GM18502 (cell line): ENCODE results near the gene GABBR2.

Source experiments
- ATAC-seq: cut with Tn5 transposase; IDR thresholded peaks from one replicate; pipeline ENCODE4 v1.9.1; 2021; ENCODE audit warnings: mild to moderate bottlenecking; ENCODE audit not compliant: unreplicated experiment, poor library complexity

GABBR2 gene

DNA sequence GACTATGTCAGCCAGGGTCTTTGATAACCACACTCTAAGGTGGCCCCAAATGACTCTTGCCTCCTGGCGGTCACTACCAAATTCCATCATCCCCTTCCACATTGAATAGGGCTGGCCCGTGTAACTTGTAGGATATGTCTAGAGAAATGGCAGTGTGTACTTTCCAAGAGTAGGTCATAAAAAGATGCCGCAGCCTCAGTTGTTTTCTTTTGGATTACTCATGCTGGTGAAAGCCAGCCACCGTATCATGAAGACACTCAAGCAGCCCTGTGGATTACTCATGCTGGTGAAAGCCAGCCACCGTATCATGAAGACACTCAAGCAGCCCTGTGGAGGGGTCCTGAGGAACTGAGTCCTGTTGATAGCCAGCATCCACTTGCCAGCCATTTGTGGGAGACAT lies 281.2 kb downstream of the GABBR2 start:
- ATAC-seq: no peak

GRCh38 chr9:98425079-98425478 lies 283.7 kb downstream of the GABBR2 start:
- ATAC-seq: no peak

GRCh38 chr9:98419260-98419603 lies 289.5 kb downstream of the GABBR2 start:
- ATAC-seq: no peak

DNA sequence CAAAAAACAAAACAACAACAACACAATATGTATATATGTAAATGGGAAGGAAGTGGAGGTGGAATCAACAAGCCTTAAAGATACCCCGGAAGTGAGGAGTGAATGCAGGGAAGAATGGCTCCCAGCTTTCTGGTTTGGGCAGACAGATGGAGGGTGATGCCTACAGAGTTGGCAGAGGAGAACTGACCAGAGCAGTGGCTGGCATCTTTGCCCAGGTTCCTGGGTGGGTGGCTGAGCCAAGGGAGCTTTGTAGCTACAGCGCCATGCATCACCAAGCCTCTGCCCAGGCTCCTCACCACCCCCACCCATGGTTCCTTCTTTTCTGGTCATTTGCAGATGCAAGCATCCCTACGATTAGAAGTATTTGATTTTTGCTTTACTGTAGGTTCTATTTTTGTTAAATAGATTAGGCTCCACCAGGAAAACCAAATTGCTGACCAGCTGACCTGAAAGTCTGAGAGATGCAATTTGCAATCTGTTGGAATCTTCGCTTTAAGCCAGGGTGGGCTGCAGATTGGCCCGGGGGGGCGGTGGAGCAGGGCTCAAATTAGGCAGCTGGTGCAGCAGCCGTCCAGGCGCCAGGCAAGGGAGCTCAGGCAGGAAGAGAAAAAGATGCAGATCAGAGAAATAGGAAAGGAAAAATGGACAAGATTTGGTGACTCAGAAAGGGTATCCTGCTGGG lies 290.0 kb downstream of the GABBR2 start:
- no peak for ATAC-seq

- no peak for ATAC-seq
These were observed 292.2 kb downstream of the GABBR2 start for GRCh38 chr9:98416294-98417248.

DNA sequence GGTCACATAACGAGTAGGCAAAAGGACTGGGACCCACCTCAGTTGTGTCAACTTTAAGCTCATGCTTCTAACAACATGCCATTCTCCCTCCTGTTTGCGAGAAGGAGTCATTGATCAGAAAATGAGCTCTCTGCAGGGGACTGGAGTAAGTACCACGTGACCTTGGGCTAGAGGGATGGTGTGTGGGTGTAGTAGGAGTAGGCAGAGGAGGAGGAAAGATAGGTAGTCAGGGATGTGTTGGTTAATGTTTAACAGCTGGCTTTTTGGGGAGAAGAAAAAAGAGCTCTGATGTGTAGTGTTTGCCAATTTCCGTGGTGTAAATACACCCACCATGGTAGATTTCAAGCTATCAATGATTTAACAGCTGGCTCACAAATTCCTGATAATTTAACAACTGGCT lies 293.0 kb downstream of the GABBR2 start:
- no peak for ATAC-seq

- ATAC-seq: no peak
These were observed 295.7 kb downstream of the GABBR2 start for GRCh38 chr9:98413084-98413483.

GRCh38 chr9:98412101-98412842 lies 296.5 kb downstream of the GABBR2 start:
- no peak for ATAC-seq

- ATAC-seq: no peak
These were observed 298.5 kb downstream of the GABBR2 start for GRCh38 chr9:98410185-98410697.

DNA sequence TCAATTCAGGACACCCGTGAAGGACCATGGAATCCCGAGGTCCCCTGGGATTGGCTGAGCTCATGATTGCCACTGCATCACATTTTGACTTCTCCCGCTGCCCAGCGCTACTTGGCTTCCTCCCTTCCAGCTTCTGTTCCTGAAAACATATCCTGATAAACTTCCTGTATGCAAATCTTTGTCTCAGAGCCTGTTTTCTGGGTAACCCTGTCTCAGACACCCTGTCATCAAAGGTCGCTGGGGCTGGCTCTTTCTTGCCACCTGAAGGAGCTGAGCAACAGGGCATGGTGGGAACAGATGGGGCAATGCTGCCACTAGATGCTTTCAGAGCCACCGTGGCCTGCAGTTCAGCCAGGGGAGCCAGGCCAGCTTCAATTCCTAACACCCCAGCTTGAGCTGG lies 299.0 kb downstream of the GABBR2 start:
- no peak for ATAC-seq

GRCh38 chr9:98406469-98406868 lies 302.3 kb downstream of the GABBR2 start:
- ATAC-seq: no peak

DNA sequence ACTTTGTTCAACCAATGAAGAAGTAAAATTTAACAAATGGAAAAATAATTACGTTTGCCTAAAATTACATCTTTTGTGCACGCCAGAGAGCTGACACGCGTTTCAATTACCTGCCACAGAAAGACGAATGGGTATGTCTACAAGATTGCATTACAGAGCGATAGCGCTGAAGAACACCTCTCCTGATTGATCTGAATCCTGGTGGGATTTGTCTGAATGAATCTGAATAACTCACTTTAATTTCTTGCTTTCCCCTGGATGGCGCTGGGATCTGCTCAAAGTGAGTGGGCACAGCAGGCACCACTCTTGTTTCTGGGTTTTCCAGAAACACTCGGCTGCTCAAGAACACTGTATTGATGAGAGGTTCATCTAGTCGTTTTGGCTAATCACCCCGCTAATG lies 304.5 kb downstream of the GABBR2 start:
- ATAC-seq: no peak

DNA sequence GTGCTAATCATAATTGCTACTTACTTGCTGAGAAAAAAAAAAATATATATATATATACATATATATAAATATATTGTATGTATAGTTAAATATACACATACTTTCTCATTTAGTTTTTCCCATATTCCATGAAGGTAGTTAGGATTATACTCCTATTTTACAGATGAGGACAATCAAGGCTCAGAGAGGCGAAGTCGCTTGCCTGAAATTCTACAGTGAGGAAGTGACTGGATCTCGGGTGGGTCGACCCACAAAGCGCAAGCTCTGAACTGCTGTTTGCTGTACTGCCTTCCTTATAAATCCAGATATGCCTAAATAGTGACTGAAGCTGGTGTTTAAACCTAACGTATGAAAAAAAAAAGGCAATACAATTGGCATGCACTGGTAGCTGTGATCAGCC lies 305.0 kb downstream of the GABBR2 start:
- ATAC-seq: no peak

DNA sequence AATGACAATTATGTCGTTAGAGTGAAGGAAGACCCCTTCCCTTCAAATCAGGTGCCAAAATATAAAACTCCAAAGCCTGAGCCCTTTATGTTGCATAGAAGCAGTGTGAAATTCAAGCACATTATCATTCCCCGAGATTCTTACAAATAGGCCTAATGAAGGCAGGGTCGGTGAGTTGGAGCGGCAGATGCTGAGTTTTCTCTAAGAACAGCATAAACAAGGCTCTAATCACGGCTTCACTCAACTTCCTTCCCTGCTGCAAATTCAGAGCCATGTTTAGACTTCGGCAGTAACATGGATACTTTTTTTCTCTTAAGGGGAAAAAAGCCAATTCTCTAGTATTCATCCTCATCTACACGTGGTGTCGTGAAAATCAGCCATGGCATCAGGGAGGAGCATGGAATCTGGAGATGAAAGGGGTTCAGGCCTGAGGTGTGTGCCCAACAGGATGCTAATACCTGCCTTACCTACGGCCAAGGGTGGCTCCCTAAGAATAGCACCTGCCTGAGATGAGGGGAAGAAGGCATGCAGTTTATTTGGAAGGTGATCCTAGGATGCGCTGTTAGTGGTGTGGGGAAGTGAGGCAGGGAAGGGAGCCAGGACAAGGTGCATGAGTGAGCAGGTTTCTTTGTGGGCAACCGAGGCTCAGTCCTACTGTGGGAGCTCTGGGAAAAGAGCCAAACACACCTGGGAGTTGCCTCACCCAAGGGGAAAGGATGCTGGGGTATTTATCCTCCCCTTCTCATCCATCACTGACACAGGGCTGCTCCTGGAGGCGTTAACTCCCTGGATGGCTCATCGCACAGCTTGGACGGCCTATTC lies 306.5 kb downstream of the GABBR2 start:
- no peak for ATAC-seq

DNA sequence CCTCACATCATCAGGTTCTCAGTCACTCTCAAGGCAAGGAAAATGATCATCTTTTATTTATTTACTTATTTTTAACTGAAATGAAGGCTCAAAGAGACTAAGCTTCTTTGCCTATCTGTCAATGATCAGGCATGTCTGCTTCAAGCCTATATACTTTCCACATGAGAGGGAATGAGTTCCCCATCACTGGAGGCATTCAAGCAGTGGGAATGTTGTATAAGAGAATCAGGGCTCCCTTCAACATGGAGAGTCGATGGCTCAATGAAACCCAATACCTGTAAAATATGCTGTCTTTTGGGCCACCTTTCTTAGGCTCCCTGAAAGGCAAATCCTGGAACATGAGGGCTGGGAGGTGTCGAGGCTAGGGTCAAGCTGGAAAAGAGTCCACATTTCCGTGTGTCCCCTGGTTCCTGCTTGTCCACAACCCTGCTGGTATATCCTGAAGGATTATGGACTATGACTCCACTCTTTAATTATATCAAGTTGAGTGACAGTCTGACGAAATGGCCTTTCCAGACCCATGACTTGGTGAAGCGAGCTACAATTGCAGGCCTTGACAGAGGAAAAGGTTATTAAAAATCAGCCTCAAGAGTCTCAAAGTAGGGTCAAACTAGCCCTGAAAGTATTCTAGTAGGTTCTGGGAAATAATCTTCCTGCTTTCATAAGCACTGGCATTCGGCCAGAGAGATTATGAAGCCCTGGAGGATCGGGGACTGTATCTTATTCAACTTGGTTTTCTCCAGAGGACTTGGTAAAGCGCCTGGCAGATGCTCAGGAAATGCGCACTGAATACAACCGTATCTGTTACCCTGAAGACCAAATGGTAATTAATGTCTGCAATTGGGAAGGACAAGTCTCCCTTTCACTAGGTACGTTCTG lies 307.4 kb downstream of the GABBR2 start:
- no peak for ATAC-seq

DNA sequence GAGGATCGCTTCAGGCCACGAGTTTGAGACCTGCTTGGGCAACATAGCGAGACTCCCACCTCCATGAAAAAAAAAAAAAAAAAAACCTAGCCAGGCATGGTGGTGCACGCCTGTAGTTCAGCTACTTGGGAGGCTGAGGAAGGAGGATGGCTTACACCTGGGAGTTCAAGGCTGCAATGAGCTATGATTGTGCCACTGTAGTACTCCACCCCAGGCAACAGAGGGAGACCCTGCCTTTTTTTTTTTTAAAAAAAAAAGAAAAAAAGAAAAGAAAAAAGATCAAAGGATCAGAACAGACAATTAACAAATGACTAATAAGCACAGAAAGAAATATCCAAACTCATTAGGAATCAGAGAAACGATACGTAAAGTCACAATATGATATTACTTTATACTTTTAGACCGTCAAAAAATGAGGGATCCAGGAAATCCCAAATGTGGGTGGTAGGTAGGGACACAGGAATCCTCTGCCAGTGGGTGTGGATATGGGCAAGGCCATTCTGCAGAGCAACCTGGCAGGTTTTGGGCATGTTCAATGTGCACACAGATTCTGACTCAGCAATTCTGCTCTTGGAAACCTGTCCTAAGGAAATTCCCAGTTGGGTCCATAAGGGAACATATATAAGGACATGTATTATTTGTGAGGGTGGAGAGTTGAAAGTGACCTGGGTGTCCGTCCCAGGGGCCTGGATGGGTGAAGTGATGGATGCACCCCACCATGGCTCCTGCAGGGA lies 308.6 kb downstream of the GABBR2 start:
- ATAC-seq: no peak

GRCh38 chr9:98396656-98397055 lies 312.1 kb downstream of the GABBR2 start:
- no peak for ATAC-seq

- ATAC-seq: no peak
These were observed 312.5 kb downstream of the GABBR2 start for GRCh38 chr9:98396236-98396635.
